ENCODE measurements around the gene ZNF487.

- TF ChIP-seq CTCF (IDR thresholded peaks at IDR 0.05; ENCODE audit: poor library complexity) (no peak), EZH2phosphoT487 (IDR thresholded peaks at IDR 0.05; ENCODE audit: low read depth, severe bottlenecking, unreplicated experiment) (no peak), EZH2 (IDR thresholded peaks at IDR 0.05; ENCODE audit: borderline replicate concordance) (no peak)
Measured at GRCh38 chr10:43424416-43424815, 12.5 kb upstream of the ZNF487 start.
